GM21526 (cell line): Measurements from ENCODE around the gene C14orf93.

Source experiments
- ATAC-seq: cut with Tn5 transposase; IDR thresholded peaks from one replicate; pipeline ENCODE4 v1.9.1; 2021; ENCODE audit warnings: moderate library complexity; ENCODE audit not compliant: unreplicated experiment, low FRiP score

C14orf93 gene

DNA sequence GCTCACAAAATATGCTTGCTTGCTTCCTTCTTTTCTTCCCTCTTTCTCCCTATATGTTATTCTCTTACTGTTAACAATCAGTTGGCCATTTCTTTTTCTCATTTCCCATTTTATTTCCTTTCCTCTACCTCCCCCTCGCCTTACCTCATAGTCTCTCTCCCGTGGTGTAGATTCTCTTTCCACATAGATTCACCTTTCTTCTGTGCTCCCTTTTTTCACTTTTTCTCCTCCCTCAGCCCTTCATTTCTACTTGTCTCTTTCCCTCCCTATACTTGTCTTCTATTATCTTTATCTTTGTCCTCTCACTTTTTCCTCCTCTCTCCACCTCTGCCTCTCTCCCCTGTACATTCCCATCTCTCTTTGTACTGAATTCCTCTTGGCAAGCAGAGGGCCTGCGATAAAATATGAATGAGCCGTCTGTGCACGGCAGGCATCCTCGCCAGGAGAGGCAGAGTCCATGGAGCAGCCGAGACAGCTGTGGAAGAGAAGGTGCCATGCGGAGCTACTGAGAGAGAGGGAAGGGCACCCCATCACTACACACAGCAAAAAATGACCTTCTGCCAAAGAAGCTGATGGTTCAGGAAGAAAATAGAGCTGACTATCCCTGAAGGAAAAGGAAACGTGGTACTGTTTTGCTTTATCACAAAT is 12.1 kb downstream of the C14orf93 start:
- no peak for ATAC-seq

DNA sequence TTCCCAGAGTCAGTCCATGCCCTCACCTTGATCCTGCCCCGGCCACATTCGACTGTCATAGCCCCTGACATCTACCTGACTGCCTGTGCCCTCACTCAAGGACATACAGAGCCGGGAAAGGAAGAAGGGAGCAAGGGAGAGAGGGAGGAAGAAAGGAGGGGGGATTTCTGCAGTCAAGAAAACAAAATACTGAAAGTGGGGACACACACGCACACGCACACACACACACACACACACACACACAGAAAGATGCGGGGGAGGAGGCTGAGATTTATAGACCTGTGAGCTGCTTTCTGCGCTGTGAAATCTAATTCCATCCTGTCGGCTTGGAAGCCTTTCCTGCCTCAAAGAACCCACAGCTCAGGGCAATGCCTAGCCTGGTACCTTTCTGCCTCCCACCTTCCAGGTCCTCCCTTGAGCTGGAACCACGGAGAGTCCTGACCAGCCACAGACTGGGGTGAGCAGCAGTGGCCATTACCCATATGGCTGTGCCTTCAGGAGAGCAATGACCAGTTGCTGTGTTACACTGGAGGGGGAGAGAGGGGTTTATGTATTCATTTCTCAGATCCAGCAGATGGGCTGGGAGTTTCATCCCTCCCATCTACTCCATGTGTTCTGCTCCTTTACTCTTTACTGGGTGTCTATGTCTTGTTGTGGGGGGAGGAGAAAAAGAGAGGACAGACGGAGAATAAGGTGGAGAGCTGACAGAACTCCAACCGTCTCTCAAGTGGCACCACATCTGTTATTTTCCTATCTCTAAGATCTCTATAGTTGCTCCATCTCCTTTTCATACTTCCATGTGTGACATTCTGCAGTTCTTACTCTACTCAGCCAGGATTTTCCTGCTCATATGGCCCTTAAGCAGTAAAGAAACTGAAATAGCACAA is 12.9 kb downstream of the C14orf93 start:
- no peak for ATAC-seq

DNA sequence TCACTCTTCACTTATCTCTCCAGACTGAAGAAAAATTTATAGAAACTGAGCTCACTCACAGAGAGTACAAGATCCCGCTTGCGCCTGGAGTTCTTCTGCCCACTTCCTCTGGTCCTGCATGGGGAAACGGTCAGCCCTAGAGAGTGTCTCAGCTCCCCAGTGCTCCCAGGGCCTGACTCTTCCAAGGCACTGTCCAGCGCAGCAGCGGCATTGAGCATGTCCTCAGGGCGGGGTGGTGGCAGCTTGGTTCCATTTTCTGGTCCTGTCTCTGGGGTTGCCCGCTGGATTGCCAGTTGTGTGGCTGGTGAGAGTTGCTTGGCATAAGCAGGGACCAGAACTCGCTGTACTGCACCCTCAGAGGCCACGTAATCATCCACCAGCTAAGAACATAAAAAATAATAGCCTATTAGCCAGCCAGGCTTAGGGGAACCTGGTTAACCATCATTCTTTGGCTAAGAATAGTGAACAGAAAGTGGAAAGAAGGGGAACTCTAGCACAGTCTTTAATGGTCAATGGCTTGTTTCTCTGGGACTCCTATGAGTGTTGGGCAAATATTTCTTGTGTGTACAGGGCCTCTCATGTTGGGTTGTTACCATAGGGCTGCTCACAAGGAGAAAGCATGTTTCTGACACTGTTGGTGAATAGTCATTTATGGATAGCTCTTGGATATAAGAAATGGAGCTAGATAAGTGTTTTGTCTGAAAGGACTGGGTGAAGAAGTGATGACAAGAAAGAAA is 13.9 kb downstream of the C14orf93 start:
- ATAC-seq: no peak

DNA sequence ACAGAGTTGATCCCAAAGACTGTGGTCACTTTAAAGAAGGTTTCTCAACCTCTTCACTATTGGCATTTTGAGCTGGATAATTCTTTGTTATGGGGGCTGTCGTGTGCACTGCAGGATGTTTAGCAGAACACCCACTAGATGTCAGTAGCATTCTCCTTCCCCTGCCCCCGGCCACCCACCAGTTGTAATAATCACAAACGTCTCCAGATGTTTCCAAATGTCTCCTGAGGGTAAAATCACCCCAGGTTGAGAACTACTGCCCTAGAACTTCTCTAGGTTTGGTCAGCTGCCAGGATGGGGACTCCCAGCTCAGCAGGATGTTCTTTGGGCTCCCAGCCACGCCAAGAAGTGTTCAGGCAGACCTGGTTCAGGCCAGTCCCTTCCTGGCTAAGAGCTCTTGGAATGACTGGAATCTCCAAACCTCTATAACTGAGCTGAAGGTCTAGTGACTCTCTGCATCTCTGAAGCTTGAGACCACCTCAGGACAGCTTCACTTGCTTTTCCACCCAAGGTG is 15.1 kb downstream of the C14orf93 start:
- no peak for ATAC-seq

DNA sequence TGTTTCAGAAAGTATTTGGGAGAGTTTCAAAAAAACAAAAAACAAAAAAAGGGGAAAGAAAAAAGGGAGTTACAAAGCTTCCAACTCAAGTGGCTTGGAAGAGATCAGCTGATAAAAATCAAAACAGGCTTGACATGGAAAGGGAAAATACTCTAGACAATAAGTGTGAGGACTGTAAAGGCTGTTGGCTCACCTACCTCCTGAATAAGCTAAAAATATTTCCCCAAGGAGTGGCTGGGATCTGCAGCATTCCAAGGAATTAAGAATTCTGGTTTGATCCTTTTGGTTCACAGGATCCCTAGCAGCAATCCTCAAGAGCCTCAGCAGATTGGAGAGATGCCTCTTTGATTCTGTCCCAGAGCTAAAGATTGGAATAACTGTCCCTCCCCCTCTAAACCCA is 16.4 kb downstream of the C14orf93 start:
- no peak for ATAC-seq

DNA sequence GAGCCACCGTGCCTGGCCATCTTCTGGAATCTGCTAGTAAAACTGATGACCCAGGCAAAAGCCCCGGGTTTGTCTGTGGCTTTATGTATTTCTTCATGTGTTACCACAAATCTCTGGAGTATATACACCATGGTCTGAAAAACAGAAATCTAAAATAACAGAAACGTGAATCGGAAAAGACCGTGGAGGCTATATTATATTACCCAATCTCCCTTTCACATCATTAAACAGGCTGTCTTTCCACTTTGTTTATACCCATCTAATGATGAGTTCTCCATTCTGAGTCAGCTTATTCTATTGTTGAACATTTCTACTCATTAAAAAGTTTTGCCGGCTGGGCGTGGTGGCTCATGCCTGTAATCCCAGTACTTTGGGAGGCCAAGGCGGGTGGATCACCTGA is 18.1 kb downstream of the C14orf93 start:
- no peak for ATAC-seq

DNA sequence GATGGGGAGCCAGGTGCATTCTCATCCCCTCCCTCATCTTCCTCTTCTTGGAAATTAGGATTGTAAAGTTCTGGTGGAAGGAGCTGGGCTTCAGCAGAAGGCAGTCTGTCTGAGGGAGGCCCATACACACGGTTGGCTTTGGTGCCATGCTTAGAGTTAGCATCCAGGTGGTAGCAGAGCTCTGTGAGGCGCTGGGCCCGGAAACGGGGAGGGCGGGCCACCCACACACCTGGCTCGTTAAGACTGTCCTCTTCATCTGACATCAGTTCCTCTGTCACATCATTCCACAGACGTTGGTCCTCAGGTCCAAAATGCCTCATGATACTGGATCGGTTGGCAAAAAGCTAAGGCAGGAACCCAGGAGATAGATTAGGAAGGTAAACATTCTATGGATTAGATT is 22.7 kb downstream of the C14orf93 start:
- ATAC-seq: no peak

GRCh38 chr14:22986508-22987054 is 23.4 kb downstream of the C14orf93 start:
- ATAC-seq: no peak

- ATAC-seq: no peak
These were observed 23.9 kb downstream of the C14orf93 start for GRCh38 chr14:22985894-22986507.

- ATAC-seq: no peak
These were observed 24.8 kb downstream of the C14orf93 start for GRCh38 chr14:22984959-22985658.

DNA sequence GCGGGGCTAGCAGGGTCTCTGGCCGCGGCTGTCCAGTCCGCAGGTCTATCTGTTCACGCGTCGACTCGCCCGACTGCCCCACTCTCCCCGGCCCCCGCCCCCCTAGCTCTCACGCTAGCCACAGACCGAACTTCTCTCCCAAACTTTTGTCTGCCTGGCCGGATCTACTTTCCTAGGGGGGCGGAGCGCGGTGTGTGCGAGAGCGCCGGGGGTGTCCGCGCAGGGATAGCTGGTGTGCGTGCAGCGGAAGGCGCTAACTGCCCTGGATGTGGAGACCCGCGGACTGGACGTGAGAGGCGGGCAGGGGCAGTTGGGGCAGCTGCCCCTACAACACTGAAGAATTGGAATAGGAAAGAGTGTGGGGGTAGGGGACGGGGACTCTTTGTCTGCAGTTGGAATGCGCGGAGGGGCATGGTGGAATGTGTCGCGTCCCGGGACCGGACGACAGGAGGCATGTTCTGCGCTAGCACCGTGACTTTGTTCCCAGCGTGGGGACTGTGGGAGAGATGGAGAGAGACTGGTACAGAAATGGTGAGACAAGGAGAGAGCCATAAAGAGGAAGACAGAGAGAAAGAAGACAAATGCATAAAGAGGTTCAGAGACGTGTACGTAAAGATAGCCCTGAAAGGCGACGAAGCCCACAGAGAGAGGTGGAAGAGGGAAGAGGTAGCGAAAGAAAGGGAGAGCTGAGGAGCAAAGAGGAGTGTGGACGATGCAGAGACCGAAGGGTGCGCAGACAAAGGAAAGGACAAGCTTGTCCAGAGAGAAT is 27.3 kb downstream of the C14orf93 start, which contains the start of gene AJUBA:
Gene AJUBA (minus strand): TSS at position 75 of the 769 bp plus-strand sequence. CDS start 285 bp downstream, outside the sequence.
- ATAC-seq: no peak

DNA sequence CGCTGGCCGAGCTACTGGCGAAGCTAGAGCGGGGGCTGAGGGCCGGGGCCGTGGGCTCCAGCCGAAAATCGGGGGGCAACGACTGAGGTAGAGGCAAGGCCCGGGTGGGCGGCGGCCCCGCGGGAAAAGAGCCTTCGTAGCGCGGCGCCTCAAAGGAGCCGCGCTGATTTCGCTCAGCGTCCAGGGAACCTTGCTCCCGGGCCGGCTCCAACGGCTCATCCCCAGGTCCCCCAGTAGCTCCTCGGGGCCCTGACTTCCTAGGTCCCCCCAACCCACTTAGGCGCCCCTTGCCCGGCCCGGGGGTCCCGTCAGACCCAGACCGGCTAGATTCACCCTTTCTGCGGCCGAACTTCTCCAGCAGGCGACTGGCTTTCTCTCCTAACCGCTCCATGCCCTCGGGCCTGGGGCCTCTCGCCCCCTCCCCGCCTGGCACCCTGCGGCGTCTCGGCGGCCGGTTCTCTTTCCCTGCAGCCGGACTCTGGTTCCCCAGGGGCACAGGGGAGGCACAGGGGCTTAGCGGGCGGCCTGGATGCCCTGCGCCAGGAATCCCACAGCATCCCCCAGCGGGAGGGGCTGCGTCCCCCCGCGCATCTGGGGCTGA is 28.0 kb downstream of the C14orf93 start:
- ATAC-seq: no peak

GRCh38 chr14:22981090-22981875 is 28.7 kb downstream of the C14orf93 start:
- ATAC-seq: no peak

- no peak for ATAC-seq
These were observed 29.3 kb downstream of the C14orf93 start for GRCh38 chr14:22980672-22981089.

DNA sequence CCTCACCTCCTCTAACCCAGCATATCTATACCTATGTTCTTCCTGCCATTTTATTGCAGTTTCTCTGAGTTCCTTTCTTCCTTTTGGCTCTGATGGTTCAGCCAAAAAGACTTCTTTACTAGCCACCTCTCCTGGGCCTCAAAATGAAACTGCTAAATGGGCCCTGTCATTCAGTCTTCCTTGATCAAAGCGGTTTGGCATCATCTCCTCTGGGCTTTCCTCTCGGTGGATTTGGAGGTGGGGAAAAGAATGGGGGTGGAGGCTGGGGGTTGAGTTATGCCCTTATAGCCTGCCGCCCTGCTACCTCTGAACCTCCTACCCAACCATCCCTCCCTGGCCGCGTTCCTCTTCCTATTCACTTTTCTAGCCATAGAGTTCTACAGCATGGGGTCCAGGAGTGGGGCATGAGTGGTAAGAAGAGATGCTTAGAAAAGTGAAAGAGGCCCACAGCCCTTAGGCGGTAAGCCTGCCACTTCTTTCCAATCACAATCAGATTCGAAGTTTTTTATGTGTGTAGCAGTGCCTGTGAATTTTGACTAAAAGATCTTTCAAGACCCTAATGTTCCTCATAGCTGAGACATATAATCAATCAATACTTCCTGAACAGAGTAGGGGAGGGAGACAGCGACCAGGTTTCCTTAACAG is 30.1 kb downstream of the C14orf93 start:
- ATAC-seq: no peak

- ATAC-seq: no peak
These were observed 30.8 kb downstream of the C14orf93 start for GRCh38 chr14:22978981-22979671.

DNA sequence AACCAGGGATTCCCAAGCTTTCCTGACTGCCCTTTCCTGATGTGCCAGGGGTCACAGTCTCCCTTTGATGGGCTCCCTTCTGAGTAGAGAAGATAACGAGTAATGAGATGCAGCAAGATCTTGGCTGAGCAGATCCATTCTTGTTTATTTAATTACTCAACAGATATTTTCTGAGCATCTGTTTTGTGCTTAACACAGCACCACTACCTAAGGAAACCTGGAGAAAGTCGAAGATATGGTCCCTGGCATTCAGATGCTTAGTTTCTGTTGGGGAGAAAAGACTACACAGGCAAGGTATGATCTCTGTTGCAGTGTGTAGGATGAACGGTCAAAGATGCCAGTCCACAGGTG is 31.5 kb downstream of the C14orf93 start:
- ATAC-seq: no peak
